NOMO-1 treated with dmso at 0.1 percent for 144 hours (cell line): Measurements from ENCODE around the gene MINDY4.

Source experiments
- DNase-seq: peaks from one replicate; lab custom pipeline; 2025; ENCODE audit not compliant: unreplicated experiment; lab: John Stamatoyannopoulos, UW

The MINDY4 gene

DNA sequence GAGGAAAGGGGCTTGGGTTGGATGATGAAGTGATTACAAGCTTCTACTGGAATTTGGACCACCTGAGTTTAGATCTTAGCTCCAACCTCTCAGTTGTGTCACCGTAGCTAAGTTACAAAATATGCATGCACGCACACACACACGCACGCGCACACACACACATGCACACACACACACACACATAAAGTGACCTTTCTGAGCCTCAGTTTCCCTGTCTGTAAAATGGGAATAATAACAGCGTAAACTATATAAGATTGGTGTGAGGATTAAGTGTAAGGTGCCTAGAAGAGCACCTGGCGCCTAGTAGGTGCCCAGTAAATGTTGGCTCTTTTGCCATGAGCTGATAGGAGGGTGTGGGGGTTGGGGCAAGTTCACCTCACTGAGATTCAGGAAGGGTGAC is 127.8 kb downstream of the MINDY4 start:
- DNase-seq = no peak

DNA sequence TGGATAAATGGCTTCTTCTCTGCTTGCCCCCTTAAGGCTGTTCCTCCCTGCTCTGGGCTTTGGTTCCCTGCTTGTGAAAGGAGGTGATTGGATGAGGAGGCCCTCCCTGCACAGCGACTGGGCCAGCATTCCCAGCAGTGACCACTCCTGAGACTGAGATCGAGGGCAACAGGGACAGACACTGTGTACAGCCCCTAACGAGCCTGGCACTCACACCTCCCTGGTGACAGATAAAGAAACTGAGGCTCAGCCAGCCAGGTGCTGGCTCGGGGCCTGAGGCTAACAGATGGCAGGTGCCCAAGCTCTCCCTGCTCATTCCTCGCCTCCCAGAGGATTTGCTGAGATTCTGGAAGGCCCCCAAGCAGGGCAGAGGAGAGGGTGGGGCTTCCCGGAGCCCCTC is 128.4 kb downstream of the MINDY4 start:
- no peak for DNase-seq

DNA sequence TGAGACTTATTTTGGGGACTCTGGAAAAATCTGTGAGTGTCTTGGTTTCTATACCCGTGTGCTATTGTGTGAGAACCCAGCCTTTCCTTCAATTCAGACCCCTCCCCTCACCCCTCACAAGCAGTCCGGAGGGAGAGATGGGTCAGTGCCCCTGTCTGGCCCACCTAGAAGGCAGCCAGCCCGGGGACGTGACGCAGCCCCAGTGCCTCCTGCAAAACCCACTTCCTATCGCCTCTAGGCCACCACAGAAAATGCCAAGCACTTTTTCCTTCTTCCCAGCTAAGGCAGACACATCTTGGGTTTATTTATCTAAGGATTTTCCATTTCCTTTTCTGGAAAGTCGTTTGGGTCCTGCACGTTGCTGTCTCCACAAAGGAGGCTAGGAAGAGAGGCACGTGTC is 128.8 kb downstream of the MINDY4 start:
- no peak for DNase-seq

DNA sequence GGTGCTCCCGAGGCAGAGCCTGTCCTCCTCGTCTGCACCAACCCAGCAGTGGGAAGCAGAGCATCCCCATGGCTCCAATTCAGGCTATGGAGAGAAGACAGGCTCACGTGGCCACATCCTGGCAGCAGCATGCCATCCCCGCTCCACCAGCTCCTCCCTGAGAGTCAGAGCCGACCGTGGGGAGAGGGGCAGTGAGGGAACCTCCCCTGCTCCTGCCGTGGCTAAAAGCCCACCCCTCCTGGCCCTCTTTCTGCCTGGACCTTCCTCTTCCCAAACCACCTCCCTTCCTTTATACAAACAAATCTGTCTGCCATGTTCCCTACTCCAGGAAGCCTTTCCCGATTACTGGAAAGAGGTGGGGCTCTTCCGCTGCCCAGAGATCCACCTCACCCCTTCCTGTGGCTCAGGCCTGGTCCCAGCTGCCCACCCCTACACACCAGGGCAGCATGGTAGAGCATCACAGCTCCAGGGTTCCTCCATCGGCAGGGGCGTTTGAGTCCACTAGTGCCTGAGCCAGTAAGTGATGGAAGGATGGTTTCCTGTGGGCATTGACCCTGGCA is 129.7 kb downstream of the MINDY4 start:
- DNase-seq = no peak

DNA sequence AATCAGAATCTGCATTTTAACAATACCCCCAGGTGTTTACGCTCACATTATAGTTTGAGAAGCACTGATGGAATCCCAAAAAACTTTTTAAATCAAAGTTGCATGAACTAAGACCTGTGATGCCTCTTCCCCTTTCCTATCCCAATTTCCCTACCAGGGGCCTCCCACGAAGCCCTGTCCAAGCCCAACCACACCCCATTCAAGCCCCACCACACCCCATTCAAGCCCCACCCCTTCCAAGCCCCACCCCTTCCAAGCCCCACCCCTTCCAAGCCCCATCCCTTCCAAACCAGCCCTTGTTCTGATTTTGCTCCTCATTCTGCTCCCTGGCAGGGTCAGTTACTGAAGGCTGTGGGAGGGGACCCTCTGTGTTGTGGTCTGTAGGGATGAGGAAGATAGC is 130.6 kb downstream of the MINDY4 start:
- DNase-seq = no peak

DNA sequence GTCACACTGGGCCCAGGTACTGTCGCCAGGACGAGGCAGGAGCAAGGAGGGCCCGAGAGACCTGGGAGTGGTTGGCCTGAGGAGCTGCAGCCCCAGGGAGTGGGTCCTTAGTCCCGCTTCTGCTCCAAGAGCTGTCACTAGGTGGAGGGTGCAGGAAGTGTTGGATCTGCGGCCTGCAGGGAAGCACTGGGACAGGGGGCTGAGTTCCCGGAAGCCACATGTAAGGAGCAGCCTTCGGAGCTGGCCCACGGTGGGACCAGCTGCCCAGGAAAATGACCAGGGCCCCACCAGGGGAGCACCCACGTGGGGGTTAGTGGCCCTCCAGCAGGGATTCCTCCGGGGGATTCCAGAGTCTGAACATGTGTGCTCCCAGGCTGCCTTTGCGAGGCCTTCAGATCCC is 131.2 kb downstream of the MINDY4 start:
- no peak for DNase-seq

DNA sequence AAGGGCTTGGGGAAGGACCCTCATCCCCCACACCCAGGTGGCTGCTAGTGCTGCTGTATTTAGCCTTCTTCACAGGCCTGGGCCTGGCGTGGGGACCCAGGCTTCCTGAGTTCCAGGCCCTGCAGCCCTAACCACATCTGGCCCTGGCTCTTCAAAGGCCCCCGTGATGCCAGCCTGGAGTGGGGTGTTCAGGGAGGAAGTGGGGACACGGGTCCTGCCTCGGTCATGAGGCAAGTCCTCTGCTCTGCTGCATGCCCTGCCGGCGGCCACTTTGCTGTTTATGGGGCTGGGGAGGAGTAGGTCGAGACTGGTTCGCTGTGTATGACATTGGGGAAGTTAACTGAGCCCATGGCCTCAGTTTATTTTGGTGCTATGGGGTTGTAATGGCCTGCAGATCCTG is 131.9 kb downstream of the MINDY4 start:
- DNase-seq = no peak

DNA sequence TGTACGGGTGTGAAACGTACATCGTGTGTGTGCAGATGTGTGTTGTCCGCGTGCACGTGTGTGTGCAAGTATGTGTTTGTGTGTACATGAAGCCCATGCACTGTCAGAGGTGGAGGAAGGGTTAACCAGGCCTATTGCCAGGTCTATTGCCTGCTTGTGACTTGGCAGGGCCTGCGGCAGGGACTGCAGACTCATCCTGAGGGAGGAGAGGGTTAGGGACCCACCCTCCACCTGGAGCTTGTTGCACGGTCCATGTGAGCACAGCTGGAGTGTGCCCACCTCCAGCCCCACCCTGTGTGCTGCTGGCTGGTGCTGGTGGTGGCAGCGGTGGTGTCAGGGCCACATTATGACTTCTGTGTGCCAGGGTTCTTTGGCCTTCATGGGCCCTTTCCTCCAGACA is 133.3 kb downstream of the MINDY4 start:
- no peak for DNase-seq

DNA sequence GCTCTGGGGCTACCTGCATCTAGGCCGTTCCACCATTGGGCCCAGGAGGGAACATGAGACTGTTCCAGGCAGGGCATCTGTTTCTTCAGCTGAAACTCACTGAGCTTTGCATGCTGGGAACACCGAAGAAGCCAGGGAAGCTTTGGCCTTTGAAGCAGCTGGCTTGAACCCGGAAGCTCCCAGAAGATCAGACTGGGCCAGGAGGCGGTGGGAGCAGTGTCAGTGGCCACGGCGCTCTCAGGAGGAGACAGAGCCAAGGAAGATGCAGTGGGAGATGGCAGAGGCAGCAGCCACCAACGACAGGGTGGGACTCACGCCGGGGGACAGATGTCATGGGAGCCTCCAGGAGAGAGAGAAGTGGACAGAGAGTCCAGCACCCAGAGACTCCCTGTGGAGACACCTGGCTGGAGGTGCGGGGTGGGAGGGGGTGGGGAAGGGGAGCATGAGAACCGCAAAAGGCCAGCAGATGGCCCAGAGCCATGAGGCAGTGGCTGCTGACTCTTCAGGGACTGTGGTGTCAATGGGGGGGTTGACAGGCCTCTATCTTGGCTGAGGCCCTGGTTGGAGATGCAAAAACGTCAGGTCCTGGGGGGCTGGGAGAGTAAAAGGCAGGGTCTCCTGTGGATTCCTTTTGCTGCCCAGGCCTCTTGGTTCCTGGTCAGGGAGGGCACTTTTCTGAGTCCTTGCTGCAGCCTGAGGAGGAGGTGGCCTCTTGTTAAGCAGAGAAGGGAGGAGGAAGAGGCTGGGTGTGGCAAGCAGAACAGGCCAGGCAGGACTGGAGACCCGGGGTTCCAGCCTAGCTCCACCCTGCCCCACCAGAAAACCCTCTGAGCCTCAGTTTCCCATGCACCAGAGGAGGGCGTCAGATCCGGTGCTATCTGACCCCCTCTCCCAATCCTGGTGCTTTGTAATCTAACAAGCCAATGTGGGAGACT is 134.1 kb downstream of the MINDY4 start:
- no peak for DNase-seq

DNA sequence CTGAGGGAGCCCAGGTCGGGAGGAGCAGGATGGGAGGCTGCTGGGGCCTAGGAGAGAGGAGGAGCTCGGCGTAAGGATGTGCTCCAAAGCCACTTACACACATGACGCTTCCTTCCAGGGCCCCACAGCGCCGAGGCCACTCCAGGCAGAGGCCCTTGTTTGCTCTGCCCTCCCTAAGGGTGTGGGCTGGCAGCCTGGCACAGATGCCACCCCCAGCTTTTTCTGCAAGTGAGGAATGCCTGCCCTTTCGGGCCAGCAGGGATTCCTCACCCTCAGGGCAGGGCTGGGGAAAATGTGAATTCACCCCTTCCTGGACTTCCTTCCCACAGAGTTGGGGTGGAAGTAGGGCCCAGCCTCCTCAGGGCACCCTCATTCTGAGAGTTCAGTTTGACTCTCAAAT is 134.8 kb downstream of the MINDY4 start:
- no peak for DNase-seq

DNA sequence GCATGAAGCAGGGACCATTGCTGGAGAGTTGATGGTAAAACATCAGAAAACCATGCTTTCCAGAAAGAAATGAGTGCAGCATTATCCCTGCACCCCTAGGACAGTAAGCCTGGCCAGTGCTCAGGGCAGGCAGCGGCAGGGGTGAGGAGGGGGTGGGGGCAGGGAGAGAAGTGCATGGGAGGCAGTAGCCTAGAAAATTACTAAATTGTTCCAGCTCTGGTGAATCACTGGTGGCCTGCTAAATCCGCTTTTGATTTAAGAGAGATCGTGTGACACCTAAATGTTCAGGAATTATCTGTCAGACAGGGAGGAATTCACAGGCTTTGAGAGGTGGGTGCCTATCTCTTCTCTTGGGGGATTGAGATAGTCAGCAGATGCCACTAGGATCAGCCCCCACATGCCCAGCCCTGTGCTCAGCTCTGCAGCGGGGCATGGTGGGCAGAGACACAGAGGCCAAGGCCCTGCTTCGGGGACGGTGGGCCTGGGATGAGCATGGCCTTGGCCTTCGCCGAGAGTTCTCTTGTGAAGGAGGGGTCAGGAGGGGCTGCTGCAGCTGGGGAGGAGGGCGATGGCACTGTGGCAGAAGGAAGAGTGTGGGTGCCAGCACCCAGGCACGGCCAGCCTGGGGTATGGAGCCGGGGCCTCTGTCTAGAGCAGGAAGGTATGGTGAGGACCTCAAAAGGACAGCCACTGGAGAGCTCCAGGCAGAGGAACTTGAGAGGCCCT is 135.5 kb downstream of the MINDY4 start:
- no peak for DNase-seq

DNA sequence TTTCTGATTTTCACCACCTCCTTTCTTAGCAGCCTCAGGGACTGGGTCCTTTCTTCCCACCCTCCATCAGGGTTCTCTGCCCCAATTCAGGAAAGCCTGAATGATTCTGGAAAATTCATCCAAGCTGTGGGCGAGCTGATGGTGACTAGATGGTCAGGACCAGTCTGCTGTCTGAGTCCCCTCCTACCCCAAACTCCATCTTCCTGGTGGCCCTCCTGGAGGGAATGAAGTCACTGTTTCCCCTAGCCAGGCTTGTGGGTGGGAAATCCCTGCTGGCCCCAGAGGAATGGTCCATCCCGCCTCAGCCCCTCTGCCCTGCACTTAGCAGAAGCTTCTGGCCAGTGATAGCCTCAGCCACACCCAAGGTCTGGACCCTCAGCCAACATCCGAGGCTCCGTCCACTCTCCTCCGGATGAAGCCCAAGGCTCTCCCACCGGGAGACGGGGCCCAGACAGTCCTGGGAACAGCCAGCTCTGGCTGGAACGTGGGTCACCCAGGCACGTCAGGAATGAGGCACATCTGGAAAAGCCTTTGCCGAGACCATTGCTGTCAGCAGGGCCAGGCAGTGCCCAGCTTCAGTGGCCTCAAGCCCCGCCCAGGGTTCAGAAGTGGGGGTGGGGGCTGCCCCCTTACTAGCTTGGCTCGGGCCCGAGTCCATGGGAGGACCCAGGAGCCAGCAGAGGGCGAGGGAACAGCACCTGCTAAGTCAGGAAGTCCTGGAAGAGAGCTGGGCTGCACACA is 136.5 kb downstream of the MINDY4 start:
- no peak for DNase-seq

DNA sequence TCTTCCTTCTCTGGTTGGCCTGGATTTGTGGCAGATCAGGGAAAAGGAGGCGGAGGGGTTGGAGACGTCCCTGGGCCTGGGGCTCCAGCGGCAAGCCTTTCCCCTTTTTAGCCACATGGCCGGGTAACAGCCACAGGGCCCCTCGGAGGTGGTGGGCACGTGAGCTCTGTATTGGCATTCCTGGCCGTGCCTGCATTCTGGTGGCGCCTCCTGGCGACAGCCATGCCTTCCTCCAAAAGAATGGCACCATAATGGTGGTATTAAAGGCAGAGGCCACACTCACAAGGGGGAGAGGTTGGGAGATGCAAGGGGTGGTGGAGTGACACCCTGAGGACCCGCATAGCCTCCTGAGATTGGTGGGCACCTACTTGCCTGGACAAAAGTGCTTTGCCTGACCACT is 137.5 kb downstream of the MINDY4 start:
- no peak for DNase-seq

DNA sequence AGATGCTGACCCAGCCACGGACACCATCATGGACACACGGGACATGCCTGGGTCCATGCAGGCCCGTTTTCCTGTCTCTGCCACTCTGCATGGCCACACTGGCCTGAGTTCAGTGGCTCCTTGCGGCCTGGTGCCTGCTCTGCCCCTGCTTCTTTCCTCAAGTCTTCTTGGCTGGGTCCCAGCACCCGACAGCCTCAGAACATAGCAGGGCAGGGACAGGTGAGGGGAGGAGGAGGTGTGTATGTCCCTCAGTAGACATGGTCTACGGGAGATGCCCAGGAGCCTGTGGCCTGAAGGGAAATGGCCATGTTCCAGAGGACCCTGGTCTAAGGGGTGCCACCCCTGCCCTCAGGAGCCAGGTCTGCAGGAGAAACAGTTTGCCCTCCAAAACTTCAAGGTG is 138.2 kb downstream of the MINDY4 start:
- DNase-seq = no peak

DNA sequence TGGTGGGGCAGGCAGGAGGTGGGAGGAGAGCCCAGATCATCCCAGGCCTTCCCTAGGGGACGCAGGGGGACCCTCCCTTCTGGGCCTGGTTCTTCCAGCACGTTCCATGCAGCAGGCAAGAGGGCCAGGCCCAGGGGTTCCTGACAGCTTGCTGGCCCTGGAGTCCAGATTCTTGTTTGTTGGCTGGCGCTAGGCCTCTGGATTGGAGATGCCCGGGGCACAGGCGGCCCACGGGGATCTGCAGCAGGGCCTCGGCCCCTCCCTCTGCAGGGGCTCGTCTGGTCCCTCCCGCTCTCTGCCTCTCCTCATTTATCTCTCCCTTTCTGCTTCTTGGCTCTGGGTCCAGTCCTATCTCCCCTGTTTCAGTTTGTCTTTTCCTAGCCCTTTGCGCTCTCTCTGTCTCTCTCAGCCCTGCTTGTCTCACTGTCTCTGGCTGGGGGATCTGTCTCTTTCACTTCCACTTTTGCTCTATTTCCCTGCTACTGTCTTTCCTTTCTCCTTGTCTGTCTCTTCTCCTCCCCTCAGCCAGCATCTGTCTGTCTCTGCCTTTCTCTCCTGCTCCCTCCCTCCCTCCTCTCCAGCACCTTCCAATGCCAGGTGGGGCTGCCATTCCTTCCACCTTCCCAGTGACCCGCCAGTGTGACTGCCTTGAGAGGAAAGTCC is 139.3 kb downstream of the MINDY4 start:
- DNase-seq = no peak

DNA sequence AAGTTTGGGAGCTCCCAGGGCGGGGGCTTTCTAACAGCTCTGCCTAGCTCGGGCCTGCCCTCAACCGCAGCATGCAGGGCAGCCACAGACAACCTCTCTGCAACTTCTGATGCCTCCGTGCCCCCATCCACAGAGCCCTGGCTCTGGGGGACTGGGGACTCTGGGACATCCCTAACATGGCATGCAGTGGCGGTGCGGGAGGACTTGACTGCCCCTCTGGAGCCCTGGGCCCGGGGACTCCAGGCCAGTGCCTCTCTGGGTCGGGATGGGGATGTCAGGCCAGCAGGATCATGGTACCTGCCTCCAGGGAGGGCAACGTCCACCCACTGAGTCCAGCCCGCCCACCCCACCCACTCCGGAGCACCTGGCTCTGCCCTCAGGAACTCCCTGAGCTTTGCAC is 139.9 kb downstream of the MINDY4 start:
- DNase-seq = no peak

DNA sequence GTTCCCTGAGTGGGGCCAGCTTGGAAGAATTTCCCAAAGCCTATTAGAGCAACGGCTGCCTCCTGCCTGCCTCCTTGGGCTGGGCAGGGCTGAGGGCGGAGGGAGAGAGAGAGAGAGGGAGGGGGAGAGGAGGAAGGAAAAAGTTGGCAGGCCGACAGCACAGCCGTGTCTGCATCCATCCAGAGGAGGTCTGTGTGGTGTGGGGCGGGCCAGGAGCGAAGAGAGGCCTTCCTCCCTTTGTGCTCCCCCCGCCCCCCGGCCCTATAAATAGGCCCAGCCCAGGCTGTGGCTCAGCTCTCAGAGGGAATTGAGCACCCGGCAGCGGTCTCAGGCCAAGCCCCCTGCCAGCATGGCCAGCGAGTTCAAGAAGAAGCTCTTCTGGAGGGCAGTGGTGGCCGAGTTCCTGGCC is 140.3 kb downstream of the MINDY4 start, which contains the start of gene AQP1:
Gene AQP1 (plus strand): TSS at position 293 of the 409 bp plus-strand sequence. CDS start 57 bp downstream, at position 350.
- no peak for DNase-seq

DNA sequence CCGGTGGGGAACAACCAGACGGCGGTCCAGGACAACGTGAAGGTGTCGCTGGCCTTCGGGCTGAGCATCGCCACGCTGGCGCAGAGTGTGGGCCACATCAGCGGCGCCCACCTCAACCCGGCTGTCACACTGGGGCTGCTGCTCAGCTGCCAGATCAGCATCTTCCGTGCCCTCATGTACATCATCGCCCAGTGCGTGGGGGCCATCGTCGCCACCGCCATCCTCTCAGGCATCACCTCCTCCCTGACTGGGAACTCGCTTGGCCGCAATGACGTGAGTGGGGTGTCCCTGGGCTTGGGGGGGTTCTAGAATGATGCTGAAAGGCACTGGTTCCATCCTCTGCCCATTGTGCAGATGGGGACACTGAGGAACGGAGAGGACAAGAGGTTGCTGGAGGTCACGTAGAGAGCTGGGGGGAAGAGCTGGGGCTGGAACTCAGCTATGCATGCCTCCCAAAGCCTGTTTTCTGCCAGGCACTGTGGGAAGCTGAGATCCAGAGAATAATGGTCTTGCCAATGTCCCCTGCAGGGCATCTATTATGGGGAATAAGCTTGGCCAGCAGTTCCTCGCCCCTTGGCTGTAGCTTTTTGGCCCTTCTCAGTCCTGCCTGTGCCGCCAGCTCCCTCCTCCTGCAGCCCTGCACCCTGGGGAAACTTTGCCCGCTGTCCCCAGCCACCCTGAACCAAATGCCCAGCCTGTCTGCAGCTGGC is 141.0 kb downstream of the MINDY4 start:
- DNase-seq = no peak

DNA sequence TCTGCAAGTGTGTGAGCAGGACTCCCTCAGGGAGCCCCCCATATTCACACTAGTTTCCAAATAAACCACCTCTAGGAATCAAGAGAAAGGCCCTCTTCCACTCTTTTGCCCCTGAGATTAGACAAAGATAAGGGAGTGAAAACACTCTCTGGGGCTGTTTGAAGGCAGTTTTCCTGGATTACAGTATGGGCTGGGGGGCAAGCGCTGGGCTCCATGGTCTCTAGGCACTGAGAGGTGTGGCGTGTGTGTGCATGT is 141.4 kb downstream of the MINDY4 start:
- DNase-seq = no peak
